Mesenchymal stem cell (in vitro differentiated cells and primary cell): ENCODE data around the gene DAAM2.

Experiments
- DNase-seq: peaks from one replicate; pipeline ENCODE4 v3.0.0-alpha.2; 2013
- H2AFZ ChIP-seq: one replicate; pipeline ENCODE4 v1.6.1; 2013; ENCODE audit warnings: low read depth, mild to moderate bottlenecking, control low read depth, inconsistent platforms, low read length, moderate library complexity
- H2AK5ac ChIP-seq: 2 replicates; pipeline ENCODE4 v1.6.1; 2013; ENCODE audit warnings: low read length, moderate library complexity, mild to moderate bottlenecking, inconsistent platforms; ENCODE audit not compliant: severe bottlenecking
- H2BK120ac ChIP-seq: one replicate; pipeline ENCODE4 v1.6.1; 2013; ENCODE audit warnings: low read depth, mild to moderate bottlenecking, inconsistent platforms, low read length, moderate library complexity
- H2BK12ac ChIP-seq, 2 experiments: one replicate each; pipeline ENCODE4 v1.6.1; 2013; ENCODE audit warnings: inconsistent platforms in 2 of 2, low read length in 2 of 2, mild to moderate bottlenecking in 2 of 2, moderate library complexity in 2 of 2, control low read depth in 1 of 2
- H2BK15ac ChIP-seq: one replicate; pipeline ENCODE4 v1.6.1; 2013; ENCODE audit warnings: mild to moderate bottlenecking, low read depth, inconsistent platforms; ENCODE audit not compliant: poor library complexity, severe bottlenecking
- H2BK5ac ChIP-seq: 2 replicates; pipeline ENCODE4 v1.6.1; 2013; ENCODE audit warnings: low read depth, mild to moderate bottlenecking, low read length, control low read depth, inconsistent platforms; ENCODE audit not compliant: poor library complexity, severe bottlenecking
- H3K14ac ChIP-seq, 2 experiments: one replicate each; pipeline ENCODE4 v1.6.1; 2013; ENCODE audit warnings: inconsistent platforms in 2 of 2, low read length in 2 of 2, control low read depth in 1 of 2, mild to moderate bottlenecking in 1 of 2, moderate library complexity in 1 of 2
- H3K18ac ChIP-seq, 2 experiments: one replicate each; pipeline ENCODE4 v1.6.1; 2013; ENCODE audit warnings: inconsistent platforms in 2 of 2, low read length in 2 of 2, control low read depth in 1 of 2, low read depth in 1 of 2, mild to moderate bottlenecking in 1 of 2
- H3K23ac ChIP-seq, 2 experiments: one replicate each; pipeline ENCODE4 v1.6.1; 2013; ENCODE audit warnings: inconsistent platforms in 2 of 2, low read length in 2 of 2, mild to moderate bottlenecking in 2 of 2, moderate library complexity in 2 of 2, control low read depth in 1 of 2
- H3K27ac ChIP-seq: 2 replicates; pipeline ENCODE4 v1.5.1; 2013; ENCODE audit warnings: mild to moderate bottlenecking, moderate library complexity, low read length, control low read depth, inconsistent platforms; ENCODE audit not compliant: poor library complexity, severe bottlenecking
- H3K27me3 ChIP-seq, 2 experiments: 2 replicates each; pipeline versions ENCODE4 v1.6.1 to v1.7.0; 2013; ENCODE audit warnings: low read length in 2 of 2, mild to moderate bottlenecking in 2 of 2, moderate library complexity in 2 of 2, control low read depth in 1 of 2, inconsistent platforms in 1 of 2; ENCODE audit not compliant: control insufficient read depth in 1 of 2, insufficient read depth in 1 of 2
- H3K36me3 ChIP-seq, 2 experiments: 2 replicates each; pipeline versions ENCODE4 v1.6.1 to v1.7.0; 2013; ENCODE audit warnings: low read length in 2 of 2, control low read depth in 1 of 2, inconsistent platforms in 1 of 2, low read depth in 1 of 2, mild to moderate bottlenecking in 1 of 2; ENCODE audit not compliant: insufficient read depth in 2 of 2, control insufficient read depth in 1 of 2
- H3K4ac ChIP-seq, 2 experiments: one replicate each; pipeline ENCODE4 v1.6.1; 2013; ENCODE audit warnings: inconsistent platforms in 2 of 2, low read length in 2 of 2, mild to moderate bottlenecking in 2 of 2, moderate library complexity in 2 of 2, control low read depth in 1 of 2, low read depth in 1 of 2
- H3K4me1 ChIP-seq: 2 replicates; pipeline ENCODE4 v1.6.1; 2013; ENCODE audit warnings: low read depth, low read length, control low read depth; ENCODE audit not compliant: control insufficient read depth, insufficient read depth
- H3K4me2 ChIP-seq: 2 replicates; pipeline ENCODE4 v1.6.1; 2013; ENCODE audit warnings: low read length, mild to moderate bottlenecking, inconsistent platforms; ENCODE audit not compliant: poor library complexity, severe bottlenecking
- H3K4me3 ChIP-seq, 2 experiments: 2 replicates each; pipeline versions ENCODE4 v1.5.1 to v1.7.0; 2013; ENCODE audit warnings: low read length in 2 of 2, mild to moderate bottlenecking in 2 of 2, control low read depth in 1 of 2, low read depth in 1 of 2; ENCODE audit not compliant: insufficient read depth in 1 of 2
- H3K79me1 ChIP-seq: replicated peaks from 2 replicates; pipeline ENCODE4 v1.6.1; 2013; ENCODE audit warnings: mild to moderate bottlenecking, control low read depth, low read length, inconsistent platforms; ENCODE audit not compliant: poor library complexity, severe bottlenecking
- H3K9ac ChIP-seq: 2 replicates; pipeline ENCODE4 v1.7.0; 2013; ENCODE audit warnings: mild to moderate bottlenecking, low read length, moderate library complexity
- H3K9me3 ChIP-seq: 2 replicates; pipeline ENCODE4 v1.7.0; 2013; ENCODE audit warnings: mild to moderate bottlenecking, low read length; ENCODE audit not compliant: control insufficient read depth
- H4K8ac ChIP-seq: one replicate; pipeline ENCODE4 v1.6.1; 2013; ENCODE audit warnings: inconsistent platforms, mild to moderate bottlenecking, low read length, moderate library complexity
- H4K91ac ChIP-seq: one replicate; pipeline ENCODE4 v1.6.1; 2013; ENCODE audit warnings: mild to moderate bottlenecking, low read length, inconsistent platforms
- WGBS: methylation state at CpG from one replicate; pipeline ENCODE4 v1.1.7; 2013; ENCODE audit warnings: mixed read lengths; 5-methylcytosine and 5-hydroxymethylcytosine counted together

Gene DAAM2

DNA sequence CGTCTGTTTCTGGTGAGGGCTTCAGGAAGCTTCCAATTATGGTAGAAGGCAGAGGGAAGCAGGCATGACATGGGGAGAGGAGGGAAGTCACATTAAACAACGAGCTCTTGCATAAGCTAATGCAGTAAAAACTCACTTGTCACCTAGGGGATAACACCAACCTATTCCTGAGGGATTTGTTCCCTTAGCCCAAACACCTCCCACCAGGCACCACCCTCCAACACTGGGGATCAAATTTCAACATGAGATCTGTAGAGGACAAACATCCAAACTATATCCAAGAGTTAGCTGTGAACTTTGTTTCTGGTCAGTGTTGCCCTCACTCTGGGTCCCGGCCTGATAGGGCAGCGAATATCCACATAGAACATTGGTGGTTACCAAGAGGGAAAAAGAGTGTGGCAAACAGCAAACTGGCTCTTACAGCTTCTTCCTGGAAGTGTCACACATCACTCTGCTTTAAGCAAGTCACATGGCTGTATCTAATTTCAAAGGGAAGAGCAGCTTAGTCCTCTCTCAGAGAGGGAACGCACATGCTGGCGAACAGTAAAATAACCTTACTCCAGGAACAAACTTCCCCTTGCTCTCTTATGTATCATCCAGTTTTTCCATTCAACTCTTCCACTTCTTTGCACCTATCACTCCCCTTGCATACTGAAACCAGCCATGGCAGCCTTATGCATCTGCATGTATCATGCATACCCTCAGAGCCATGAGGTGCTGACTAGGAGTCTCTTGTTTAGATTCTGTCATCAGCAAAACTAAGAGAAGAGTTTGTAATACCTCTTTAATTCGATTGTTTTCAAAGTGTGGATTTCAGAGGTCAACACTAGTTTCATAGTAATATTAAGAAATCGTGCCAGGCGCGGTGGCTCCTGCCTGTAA, 146.8 kb downstream of the DAAM2 start:
- Histone ChIP-seq H2BK15ac (no peak overlapping the region), H4K91ac (no peak overlapping the region), H3K4ac (no peak overlapping the region), H3K23ac (no peak overlapping the region), H4K8ac (no peak overlapping the region), H3K9me3 (no peaks in the 10 kb centered on the region), H3K4me3 (no peak overlapping the region), H3K4me2 (no peak overlapping the region), H2AK5ac (no peak overlapping the region), H3K36me3 (no peaks in the 10 kb centered on the region), H3K27me3 (peaks cover 0 to 2% of the 10 kb centered on the region in 2 experiments), H3K79me1 (peaks cover 3% of the 10 kb centered on the region), H3K18ac (no peak overlapping the region), H3K4me1 (peaks cover 3% of the 10 kb centered on the region), H3K9ac (no peak overlapping the region), H2AFZ (peak overlapping the region; percentile 34), H3K27ac (no peak overlapping the region), H2BK12ac (no peak overlapping the region), H2BK120ac (no peak overlapping the region), H2BK5ac (no peak overlapping the region), H3K14ac (no peak overlapping the region)
- DNase-seq: no peak
- 79% methylated on average over 10 of the region's 10 CpGs for WGBS

DNA sequence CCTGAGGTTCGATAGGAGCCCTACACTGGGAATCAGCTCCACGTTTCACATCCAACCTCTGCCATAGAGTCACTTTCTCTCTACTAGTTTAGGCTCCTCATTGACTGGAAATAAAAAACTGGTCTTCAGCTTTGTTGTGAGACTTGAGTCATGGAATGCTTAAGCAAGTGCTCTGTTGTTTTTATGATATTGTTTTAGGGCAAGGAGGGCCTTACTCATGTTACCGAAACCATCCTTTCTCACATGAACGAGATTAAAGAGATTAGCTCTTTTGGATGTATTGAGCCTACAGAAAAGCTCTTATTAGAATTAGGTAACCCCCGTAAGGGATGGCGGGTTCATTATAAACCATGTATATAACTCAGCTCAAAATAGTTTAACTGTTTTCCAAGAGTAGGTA, 149.0 kb downstream of the DAAM2 start:
- H2AK5ac ChIP-seq: no peak overlapping the region
- H3K27me3 ChIP-seq: peaks cover 0 to 2% of the 10 kb centered on the region in 2 experiments
- H2BK120ac ChIP-seq: no peak overlapping the region
- no peak overlapping the region for H2BK12ac ChIP-seq
- H2BK5ac ChIP-seq: no peak overlapping the region
- H3K4me3 ChIP-seq: no peak overlapping the region
- H3K4me2 ChIP-seq: no peak overlapping the region
- H2BK15ac ChIP-seq: no peak overlapping the region
- H3K9ac ChIP-seq: no peak overlapping the region
- H4K8ac ChIP-seq: no peak overlapping the region
- no peak overlapping the region for H3K14ac ChIP-seq
- H4K91ac ChIP-seq: no peak overlapping the region
- H3K18ac ChIP-seq: no peak overlapping the region
- H3K4me1 ChIP-seq: no peaks in the 10 kb centered on the region
- no peaks in the 10 kb centered on the region for H3K36me3 ChIP-seq
- H3K27ac ChIP-seq: no peak overlapping the region
- H2AFZ ChIP-seq: no peak overlapping the region
- H3K79me1 ChIP-seq: no peaks in the 10 kb centered on the region
- H3K9me3 ChIP-seq: no peaks in the 10 kb centered on the region
- H3K4ac ChIP-seq: no peak overlapping the region
- no peak overlapping the region for H3K23ac ChIP-seq
- 95% methylated on average over 3 of the region's 6 CpGs for WGBS
- DNase-seq: no peak

DNA sequence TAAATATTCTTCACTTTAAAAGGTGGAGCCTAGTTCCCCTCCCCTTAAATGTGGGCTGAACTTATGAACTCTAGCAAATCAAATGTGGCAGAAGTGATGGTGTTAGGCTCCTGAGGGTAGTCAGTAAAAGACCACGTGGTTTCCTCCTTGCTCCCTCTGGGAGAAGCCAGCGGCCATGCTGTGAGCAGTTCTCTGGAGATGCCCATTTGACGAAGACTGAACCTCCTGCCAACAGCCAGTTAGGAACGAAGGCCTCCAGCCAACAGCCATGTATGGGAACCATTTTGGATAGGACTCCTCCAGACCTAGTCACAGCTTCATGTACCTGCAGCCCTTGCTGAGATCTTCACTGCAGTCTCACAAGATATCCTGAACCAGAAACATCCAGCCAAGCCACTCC, 149.6 kb downstream of the DAAM2 start:
- Histone ChIP-seq H2BK15ac (no peak overlapping the region), H2AFZ (no peak overlapping the region), H2BK12ac (no peak overlapping the region), H2AK5ac (no peak overlapping the region), H3K14ac (no peak overlapping the region), H2BK120ac (no peak overlapping the region), H3K9ac (no peak overlapping the region), H3K27ac (no peak overlapping the region), H3K79me1 (no peaks in the 10 kb centered on the region), H3K23ac (no peak overlapping the region), H3K36me3 (no peaks in the 10 kb centered on the region), H4K8ac (no peak overlapping the region), H3K4me2 (no peak overlapping the region), H2BK5ac (no peak overlapping the region), H3K27me3 (peaks cover 0 to 2% of the 10 kb centered on the region in 2 experiments), H3K9me3 (no peaks in the 10 kb centered on the region), H3K4me3 (no peak overlapping the region), H4K91ac (no peak overlapping the region), H3K18ac (no peak overlapping the region), H3K4ac (no peak overlapping the region), H3K4me1 (no peaks in the 10 kb centered on the region)
- WGBS: 87% methylated on average over 4 of the region's 4 CpGs
- no peak for DNase-seq

DNA sequence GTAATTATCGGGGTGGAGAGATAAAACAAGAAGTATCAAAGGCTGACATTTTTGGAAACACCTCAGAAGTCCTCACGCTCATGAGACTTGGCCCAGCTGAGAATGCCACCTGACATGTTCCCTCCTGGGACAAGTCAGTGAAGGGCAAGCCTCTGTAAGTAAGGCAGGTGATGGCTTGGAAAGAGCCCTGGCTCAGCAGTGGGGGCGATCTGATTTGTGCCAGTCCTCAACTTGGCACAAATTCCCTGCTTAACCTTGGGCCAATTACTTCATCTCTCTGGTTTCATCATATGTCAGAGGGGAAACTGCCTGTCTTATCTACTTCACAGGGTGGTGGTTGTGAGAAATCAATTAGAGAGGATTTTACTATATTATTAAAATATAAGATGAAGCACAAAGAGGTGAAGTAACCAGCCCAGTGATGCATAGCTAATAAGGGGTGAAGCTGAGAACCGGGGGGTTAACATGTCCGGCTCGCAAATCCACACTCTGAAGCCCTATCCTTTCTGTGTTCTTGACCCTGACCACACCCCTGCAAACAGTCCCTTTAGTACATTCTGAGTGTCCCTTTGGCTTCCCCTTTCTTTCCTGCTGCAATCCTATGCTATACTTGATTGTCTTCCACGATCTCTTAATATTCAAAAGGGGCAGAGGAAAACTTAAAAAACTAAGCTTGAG, 150.9 kb downstream of the DAAM2 start:
- Histone ChIP-seq H3K9me3 (no peaks in the 10 kb centered on the region), H4K8ac (no peak overlapping the region), H3K23ac (no peak overlapping the region), H3K14ac (no peak overlapping the region), H2AFZ (no peak overlapping the region), H3K9ac (no peak overlapping the region), H3K4me3 (no peak overlapping the region), H3K79me1 (no peaks in the 10 kb centered on the region), H3K4me2 (no peak overlapping the region), H2BK12ac (no peak overlapping the region), H3K27ac (no peak overlapping the region), H2AK5ac (no peak overlapping the region), H3K27me3 (peaks cover 0 to 5% of the 10 kb centered on the region in 2 experiments), H3K18ac (no peak overlapping the region), H3K36me3 (no peaks in the 10 kb centered on the region), H2BK15ac (no peak overlapping the region), H3K4me1 (no peaks in the 10 kb centered on the region), H3K4ac (no peak overlapping the region), H2BK120ac (no peak overlapping the region), H4K91ac (no peak overlapping the region), H2BK5ac (no peak overlapping the region)
- no peak for DNase-seq
- 87% methylated on average over 6 of the region's 7 CpGs for whole genome bisulfite sequencing
